Neural progenitor cell (in vitro differentiated cells): ENCODE data around the gene RGS3.

Source experiments
- EZH2 ChIP-seq: fragments of 200-600 bp; sonication (generic); IDR thresholded peaks from 2 replicates; pipeline ENCODE4 v1.6.1; 2017; ENCODE audit warnings: antibody characterized with exemption, mild to moderate bottlenecking, moderate library complexity
- TF ChIP-seq, protein P1 (sequence below): fragments of 200-600 bp; sonication (generic); IDR thresholded peaks from 2 replicates; pipeline ENCODE4 v1.5.1; 2017; ENCODE audit warnings: antibody characterized with exemption, mild to moderate bottlenecking

DNA sequence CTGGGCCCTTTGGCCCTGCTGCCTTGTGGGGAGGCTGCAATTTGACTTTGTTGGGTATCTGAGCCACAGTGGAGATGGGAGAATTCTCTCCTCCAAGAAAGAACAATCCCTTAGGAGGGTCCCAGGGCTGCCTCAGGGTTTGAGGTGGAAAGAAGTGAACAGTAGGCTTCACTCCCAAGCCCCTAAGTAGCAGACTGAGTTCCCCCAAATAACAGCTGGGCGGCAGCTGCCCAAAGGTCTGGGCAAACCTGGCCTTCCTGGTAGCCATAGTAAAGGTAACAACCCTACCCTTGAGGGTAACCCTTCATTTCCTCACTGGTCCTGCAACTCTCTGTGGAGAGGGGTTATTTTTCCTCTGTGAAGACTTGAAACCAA is 746 bp downstream of the RGS3 start:
- TF ChIP-seq, protein P1, sequence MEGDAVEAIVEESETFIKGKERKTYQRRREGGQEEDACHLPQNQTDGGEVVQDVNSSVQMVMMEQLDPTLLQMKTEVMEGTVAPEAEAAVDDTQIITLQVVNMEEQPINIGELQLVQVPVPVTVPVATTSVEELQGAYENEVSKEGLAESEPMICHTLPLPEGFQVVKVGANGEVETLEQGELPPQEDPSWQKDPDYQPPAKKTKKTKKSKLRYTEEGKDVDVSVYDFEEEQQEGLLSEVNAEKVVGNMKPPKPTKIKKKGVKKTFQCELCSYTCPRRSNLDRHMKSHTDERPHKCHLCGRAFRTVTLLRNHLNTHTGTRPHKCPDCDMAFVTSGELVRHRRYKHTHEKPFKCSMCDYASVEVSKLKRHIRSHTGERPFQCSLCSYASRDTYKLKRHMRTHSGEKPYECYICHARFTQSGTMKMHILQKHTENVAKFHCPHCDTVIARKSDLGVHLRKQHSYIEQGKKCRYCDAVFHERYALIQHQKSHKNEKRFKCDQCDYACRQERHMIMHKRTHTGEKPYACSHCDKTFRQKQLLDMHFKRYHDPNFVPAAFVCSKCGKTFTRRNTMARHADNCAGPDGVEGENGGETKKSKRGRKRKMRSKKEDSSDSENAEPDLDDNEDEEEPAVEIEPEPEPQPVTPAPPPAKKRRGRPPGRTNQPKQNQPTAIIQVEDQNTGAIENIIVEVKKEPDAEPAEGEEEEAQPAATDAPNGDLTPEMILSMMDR = no peak
- no peak for TF ChIP-seq EZH2
